DOHH2 (cell line): ENCODE results near the gene BANP.

Experiments used
- H3F3A ChIP-seq: fragments of 200-600 bp; sonication (generic), shearing (Covaris generic); 2 replicates; pipeline ENCODE4 v1.6.0; 2016; ENCODE audit warnings: antibody characterized with exemption, mild to moderate bottlenecking; ENCODE audit not compliant: control insufficient read depth, insufficient read depth
- H3K27ac ChIP-seq: fragments of 200-600 bp; sonication (generic); 2 replicates; pipeline ENCODE4 v1.5.1; 2014; ENCODE audit warnings: low read depth, mild to moderate bottlenecking, low read length, moderate library complexity
- H3K27me3 ChIP-seq: fragments of 200-600 bp; sonication (generic); 2 replicates; pipeline ENCODE4 v1.6.1; 2014; ENCODE audit warnings: mild to moderate bottlenecking, low read length, mixed read lengths; ENCODE audit not compliant: control insufficient read depth
- H3K36me3 ChIP-seq: fragments of 200-600 bp; sonication (generic); 2 replicates; pipeline ENCODE4 v1.6.1; 2014; ENCODE audit warnings: mild to moderate bottlenecking, low read length, moderate library complexity, mixed read lengths; ENCODE audit not compliant: control insufficient read depth
- H3K4me1 ChIP-seq: fragments of 200-600 bp; sonication (generic); 2 replicates; pipeline ENCODE4 v1.6.1; 2014; ENCODE audit warnings: mild to moderate bottlenecking, low read length, mixed read lengths; ENCODE audit not compliant: control insufficient read depth
- H3K4me2 ChIP-seq: fragments of 200-600 bp; sonication (generic); 2 replicates; pipeline ENCODE4 v1.6.0; 2014; ENCODE audit warnings: mild to moderate bottlenecking, low read length, moderate library complexity
- H3K4me3 ChIP-seq: fragments of 200-600 bp; sonication (generic); 2 replicates; pipeline ENCODE4 v1.5.1; 2014; ENCODE audit warnings: mild to moderate bottlenecking, low read length, mixed read lengths
- H3K79me2 ChIP-seq: fragments of 200-600 bp; sonication (generic); 2 replicates; pipeline ENCODE4 v1.6.1; 2014; ENCODE audit warnings: mild to moderate bottlenecking, low read length, mixed read lengths; ENCODE audit not compliant: control insufficient read depth
- H3K9me2 ChIP-seq: fragments of 200-600 bp; sonication (generic); replicated peaks from 2 replicates; pipeline ENCODE4 v1.6.1; 2014; ENCODE audit warnings: mild to moderate bottlenecking, low read length, mixed read lengths; ENCODE audit not compliant: control insufficient read depth
- H3K9me3 ChIP-seq: fragments of 200-600 bp; sonication (generic); 2 replicates; pipeline ENCODE4 v1.6.1; 2014; ENCODE audit warnings: antibody characterized with exemption, low read length, mixed read lengths; ENCODE audit not compliant: control insufficient read depth, insufficient read depth
- H4K20me1 ChIP-seq: fragments of 200-600 bp; sonication (generic); 2 replicates; pipeline ENCODE4 v1.6.0; 2014; ENCODE audit warnings: low read depth, mild to moderate bottlenecking, antibody characterized with exemption, low read length, moderate library complexity; ENCODE audit not compliant: control insufficient read depth, insufficient read depth
- EZH2phosphoT487 ChIP-seq: fragments of 200-600 bp; sonication (generic); IDR thresholded peaks from 2 replicates; pipeline ENCODE4 v1.6.1; 2017; ENCODE audit warnings: borderline replicate concordance, mild to moderate bottlenecking, antibody characterized with exemption, low read length, moderate library complexity, mixed read lengths
- TF ChIP-seq, protein P1 (sequence below): fragments of 200-600 bp; sonication (generic); IDR thresholded peaks from one replicate; pipeline ENCODE4 v1.5.1; 2014; ENCODE audit warnings: antibody characterized with exemption, mild to moderate bottlenecking, low read depth, low read length; ENCODE audit not compliant: poor library complexity, severe bottlenecking

BANP gene

DNA sequence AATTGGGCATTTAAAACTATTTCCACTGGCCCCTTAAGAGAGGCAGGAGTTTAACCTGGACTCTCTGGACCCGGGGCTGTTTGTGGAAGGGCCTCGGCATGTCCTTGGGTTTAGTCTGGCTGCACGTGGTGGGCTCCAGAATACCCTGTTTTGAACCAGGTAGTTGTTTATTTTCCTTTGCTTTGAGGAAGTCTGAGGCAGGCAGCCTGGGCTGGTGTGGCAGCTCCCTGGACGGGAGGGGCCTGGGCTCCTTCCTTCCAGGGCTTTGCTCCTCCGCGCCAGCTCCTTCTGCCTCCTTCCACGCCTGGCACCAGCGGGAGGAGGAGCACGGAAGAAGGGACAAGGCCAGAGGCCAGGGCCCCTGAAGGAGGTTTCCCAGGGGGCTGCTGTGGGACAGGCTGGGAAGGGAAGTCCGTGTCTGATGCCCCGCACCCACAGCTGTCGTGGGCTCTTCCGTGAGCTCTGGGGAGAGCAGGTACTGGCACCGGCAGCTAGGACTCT lies 15.5 kb downstream of the BANP start:
- Histone ChIP-seq H3K36me3 (peaks cover 7% of the 10 kb centered on the region; the same call in 1 of the 2 replicates), H3K79me2 (peaks cover 99% of the 10 kb centered on the region), H3K27me3 (no peaks in the 10 kb centered on the region), H3K4me2 (no peak overlapping the region), H3K4me1 (0 out of 2 replicates have a peak, but pooled peaks cover 5% of the 10 kb centered on the region), H3K9me2 (no peaks in the 10 kb centered on the region), H3K4me3 (no peak overlapping the region), H3F3A (0 out of 2 replicates have a peak, but pooled peaks cover 3% of the 10 kb centered on the region), H3K27ac (no peak overlapping the region), H3K9me3 (no peaks in the 10 kb centered on the region), H4K20me1 (peaks cover 3% of the 10 kb centered on the region; the same call in 1 of the 2 replicates)
- TF ChIP-seq EZH2phosphoT487: no peak

DNA sequence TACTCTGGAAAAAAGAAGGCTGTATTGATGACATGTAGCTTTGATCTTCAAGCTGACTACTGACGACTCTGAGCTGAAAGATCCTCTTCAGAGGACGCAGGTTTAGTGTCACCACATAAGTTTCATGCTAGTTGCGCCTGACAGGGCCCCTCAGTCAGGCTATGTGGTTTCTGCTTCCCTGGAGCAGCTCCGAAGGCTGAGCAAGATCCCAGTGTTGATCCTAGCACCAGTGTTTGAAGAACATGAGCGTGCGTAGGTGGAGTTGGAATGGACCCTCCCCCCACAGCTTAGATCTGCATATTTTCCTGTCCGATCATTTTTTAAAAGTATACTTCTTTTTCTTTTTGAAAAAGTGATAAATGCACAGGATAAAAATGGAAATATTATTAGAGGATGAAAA lies 17.3 kb downstream of the BANP start:
- H3K4me3 ChIP-seq: no peak overlapping the region
- TF ChIP-seq EZH2phosphoT487: no peak
- TF ChIP-seq, protein P1, sequence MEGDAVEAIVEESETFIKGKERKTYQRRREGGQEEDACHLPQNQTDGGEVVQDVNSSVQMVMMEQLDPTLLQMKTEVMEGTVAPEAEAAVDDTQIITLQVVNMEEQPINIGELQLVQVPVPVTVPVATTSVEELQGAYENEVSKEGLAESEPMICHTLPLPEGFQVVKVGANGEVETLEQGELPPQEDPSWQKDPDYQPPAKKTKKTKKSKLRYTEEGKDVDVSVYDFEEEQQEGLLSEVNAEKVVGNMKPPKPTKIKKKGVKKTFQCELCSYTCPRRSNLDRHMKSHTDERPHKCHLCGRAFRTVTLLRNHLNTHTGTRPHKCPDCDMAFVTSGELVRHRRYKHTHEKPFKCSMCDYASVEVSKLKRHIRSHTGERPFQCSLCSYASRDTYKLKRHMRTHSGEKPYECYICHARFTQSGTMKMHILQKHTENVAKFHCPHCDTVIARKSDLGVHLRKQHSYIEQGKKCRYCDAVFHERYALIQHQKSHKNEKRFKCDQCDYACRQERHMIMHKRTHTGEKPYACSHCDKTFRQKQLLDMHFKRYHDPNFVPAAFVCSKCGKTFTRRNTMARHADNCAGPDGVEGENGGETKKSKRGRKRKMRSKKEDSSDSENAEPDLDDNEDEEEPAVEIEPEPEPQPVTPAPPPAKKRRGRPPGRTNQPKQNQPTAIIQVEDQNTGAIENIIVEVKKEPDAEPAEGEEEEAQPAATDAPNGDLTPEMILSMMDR: no peak
- H4K20me1 ChIP-seq: peaks cover 3% of the 10 kb centered on the region; the same call in 1 of the 2 replicates
- H3K9me2 ChIP-seq: no peaks in the 10 kb centered on the region
- H3K27me3 ChIP-seq: no peaks in the 10 kb centered on the region
- H3K4me1 ChIP-seq: no peaks in the 10 kb centered on the region
- no peaks in the 10 kb centered on the region for H3K9me3 ChIP-seq
- H3K79me2 ChIP-seq: peaks cover 99% of the 10 kb centered on the region
- H3K4me2 ChIP-seq: no peak overlapping the region
- peaks cover 8% of the 10 kb centered on the region; the same call in 1 of the 2 replicates for H3K36me3 ChIP-seq
- no peak overlapping the region for H3K27ac ChIP-seq
- H3F3A ChIP-seq: no peaks in the 10 kb centered on the region

DNA sequence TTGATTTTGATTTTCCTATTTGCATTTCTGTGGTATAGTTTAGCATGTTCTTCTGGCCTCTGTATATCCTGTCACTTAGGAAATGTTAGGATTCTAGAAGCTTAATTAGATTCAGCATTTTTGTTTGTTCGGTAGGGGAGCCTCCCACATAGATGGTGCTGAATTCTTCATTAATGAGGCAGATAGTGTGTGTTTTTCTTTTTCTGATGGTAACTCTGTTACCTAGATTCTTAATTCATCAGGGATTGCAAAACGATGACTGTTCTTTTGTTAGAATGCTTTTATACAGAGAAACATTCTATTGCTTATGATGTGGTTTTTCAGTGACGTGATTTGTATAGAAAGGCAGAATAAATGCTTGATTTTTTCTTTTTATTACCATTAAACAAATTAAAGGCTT lies 19.0 kb downstream of the BANP start:
- H3K9me2 ChIP-seq: no peaks in the 10 kb centered on the region
- H3K27ac ChIP-seq: no peak overlapping the region
- TF ChIP-seq, protein P1: no peak
- no peak for TF ChIP-seq EZH2phosphoT487
- no peaks in the 10 kb centered on the region for H3K27me3 ChIP-seq
- H4K20me1 ChIP-seq: peaks cover 3% of the 10 kb centered on the region; the same call in 1 of the 2 replicates
- no peaks in the 10 kb centered on the region for H3K9me3 ChIP-seq
- no peaks in the 10 kb centered on the region for H3F3A ChIP-seq
- peaks cover 99% of the 10 kb centered on the region for H3K79me2 ChIP-seq
- H3K4me3 ChIP-seq: no peak overlapping the region
- no peaks in the 10 kb centered on the region for H3K4me1 ChIP-seq
- no peak overlapping the region for H3K4me2 ChIP-seq
- H3K36me3 ChIP-seq: peaks cover 10% of the 10 kb centered on the region; the same call in 1 of the 2 replicates

DNA sequence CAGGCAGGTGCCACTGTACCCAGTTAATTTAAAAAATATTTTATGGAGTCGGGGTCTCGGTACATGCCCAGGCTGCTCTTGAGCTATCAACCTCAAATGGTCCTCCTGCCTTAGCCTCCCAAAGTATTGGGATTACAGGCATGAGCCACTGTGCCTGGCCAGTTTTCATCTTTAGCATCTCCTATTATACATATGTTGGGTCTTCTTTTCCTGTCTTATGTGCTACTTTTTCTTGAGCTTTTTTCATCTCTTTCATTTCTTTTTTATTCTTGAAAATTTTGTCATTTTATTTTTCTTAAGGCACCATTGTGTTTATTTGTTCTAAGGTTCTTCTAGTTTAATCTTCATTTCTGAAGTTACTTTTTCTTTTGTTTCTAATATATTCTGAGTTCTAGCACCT lies 20.7 kb downstream of the BANP start:
- Histone ChIP-seq H3K27ac (no peak overlapping the region), H3K9me3 (no peaks in the 10 kb centered on the region), H3K4me3 (no peak overlapping the region), H4K20me1 (peaks cover 3% of the 10 kb centered on the region; the same call in 1 of the 2 replicates), H3K36me3 (peaks cover 14% of the 10 kb centered on the region; the same call in 1 of the 2 replicates), H3K9me2 (no peaks in the 10 kb centered on the region), H3K79me2 (peaks cover 90% of the 10 kb centered on the region), H3K4me2 (no peak overlapping the region), H3F3A (no peaks in the 10 kb centered on the region), H3K4me1 (no peaks in the 10 kb centered on the region), H3K27me3 (no peaks in the 10 kb centered on the region)
- no peak for TF ChIP-seq EZH2phosphoT487
- TF ChIP-seq, protein P1: no peak
